Esophagus squamous epithelium (tissue), 4 donors: ENCODE data around the gene SYT8.

Experiments used
- POLR2A ChIP-seq, 4 donors: fragments of 450-650 bp; IDR thresholded peaks; one replicate each; pipeline ENCODE4 v1.6.1; 2017; ENCODE audit warnings: antibody characterized with exemption in 4 of 4, mild to moderate bottlenecking in 4 of 4, moderate library complexity in 3 of 4
- TF ChIP-seq, protein P1 (sequence below), 6 experiments: fragments of 450-650 bp in 4 of 6; fragments of 200-600 bp in 2 of 6; sonication (generic) in 2 of 6; IDR thresholded peaks; one replicate each; pipeline ENCODE4 v1.5.1; 2016 to 2019; ENCODE audit warnings: antibody characterized with exemption in 6 of 6, mild to moderate bottlenecking in 4 of 6, moderate library complexity in 4 of 6

DNA sequence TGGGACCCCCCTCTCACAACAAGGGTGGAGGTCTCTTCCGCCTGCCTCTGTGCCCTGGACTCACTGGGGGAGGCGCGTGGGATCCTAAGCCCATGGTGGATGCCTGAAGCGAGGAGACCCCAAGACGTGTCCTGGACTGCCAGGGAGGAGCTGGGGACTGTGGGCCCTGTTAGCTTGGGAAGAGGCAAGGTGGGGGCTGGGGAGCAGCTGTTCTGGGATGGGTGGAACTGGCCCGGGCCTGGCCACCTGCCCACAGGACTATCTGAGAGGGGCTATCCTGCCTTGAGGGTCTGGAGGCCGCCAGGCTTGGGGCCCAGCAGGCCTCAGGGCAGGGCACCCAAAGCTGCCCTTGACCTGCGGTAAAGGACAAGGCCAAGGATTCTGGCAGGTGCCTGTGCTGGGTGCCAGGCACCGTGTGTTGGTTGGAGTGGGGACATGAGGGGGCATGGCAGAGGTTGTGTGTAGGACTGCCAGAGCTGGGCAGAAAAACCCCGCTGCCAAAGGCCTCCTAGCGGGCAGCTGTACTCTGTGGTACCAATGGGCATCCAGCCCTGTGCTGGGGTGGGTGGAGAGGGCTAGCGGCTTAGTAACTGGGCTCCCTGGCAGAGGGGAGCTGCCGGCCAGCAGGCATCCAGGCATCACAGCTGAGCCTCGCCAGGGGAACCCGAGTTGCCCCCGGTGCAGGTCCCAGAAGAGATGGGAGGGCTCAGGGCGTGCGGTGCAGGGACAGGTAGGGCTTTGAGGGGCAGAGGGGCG lies 18.8 kb downstream of the SYT8 start:
- TF ChIP-seq, protein P1, sequence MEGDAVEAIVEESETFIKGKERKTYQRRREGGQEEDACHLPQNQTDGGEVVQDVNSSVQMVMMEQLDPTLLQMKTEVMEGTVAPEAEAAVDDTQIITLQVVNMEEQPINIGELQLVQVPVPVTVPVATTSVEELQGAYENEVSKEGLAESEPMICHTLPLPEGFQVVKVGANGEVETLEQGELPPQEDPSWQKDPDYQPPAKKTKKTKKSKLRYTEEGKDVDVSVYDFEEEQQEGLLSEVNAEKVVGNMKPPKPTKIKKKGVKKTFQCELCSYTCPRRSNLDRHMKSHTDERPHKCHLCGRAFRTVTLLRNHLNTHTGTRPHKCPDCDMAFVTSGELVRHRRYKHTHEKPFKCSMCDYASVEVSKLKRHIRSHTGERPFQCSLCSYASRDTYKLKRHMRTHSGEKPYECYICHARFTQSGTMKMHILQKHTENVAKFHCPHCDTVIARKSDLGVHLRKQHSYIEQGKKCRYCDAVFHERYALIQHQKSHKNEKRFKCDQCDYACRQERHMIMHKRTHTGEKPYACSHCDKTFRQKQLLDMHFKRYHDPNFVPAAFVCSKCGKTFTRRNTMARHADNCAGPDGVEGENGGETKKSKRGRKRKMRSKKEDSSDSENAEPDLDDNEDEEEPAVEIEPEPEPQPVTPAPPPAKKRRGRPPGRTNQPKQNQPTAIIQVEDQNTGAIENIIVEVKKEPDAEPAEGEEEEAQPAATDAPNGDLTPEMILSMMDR (IDR thresholded peaks at IDR 0.05): no peak
- TF ChIP-seq POLR2A (IDR thresholded peaks at IDR 0.05): no peak
